HepG2 (cell line): ENCODE measurements around the gene MRPS2. TPM values are rescaled to one million over a fixed set of nuclear protein-coding genes. Genes with fewer than 3 reads are reported as not detected.
"Not testable (repeated sequence)": the region's sequence is repeated elsewhere in the genome, so short reads cannot be mapped to it uniquely, and the experiment has no call there.

Source experiments
- ATAC-seq: fragments of 200-7000 bp; cut with Tn5 transposase; 3 replicates; pipeline ENCODE4 v1.9.1; 2020; ENCODE audit warnings: mild to moderate bottlenecking, moderate library complexity
- BruUV-seq: library from RNA; stranded (reverse); fragments of 400-500 nt; replicated peaks from 2 replicates; lab custom pipeline; 2021; lab: Mats Ljungman, UMichigan
- CTCF ChIA-PET: fragments of 300-600 bp; formaldehyde crosslinking; extraction: SDS; loops from one replicate; lab custom pipeline; 2021; ENCODE audit warnings: low total read pairs, inconsistent platforms, low intra/inter-chr PET ratio; lab: Yijun Ruan, JAX
- POLR2A ChIA-PET: fragments of 350-600 bp; sonication (Branson Sonifier 250); formaldehyde crosslinking; loops from one replicate; lab custom pipeline; 2020; ENCODE audit warnings: antibody characterized with exemption, inconsistent platforms; lab: Yijun Ruan, JAX
- DNase-seq: peaks from one replicate; pipeline ENCODE4 v3.0.0-alpha.2; 2015; ENCODE audit warnings: low spot score
- FAIRE-seq: peaks from 3 replicates; lab custom pipeline; 2011; peaks lifted over from hg19 to GRCh38; lab: Jason Lieb, UNC
- H2AFZ ChIP-seq: one replicate; pipeline ENCODE4 v1.6.1; 2011; ENCODE audit warnings: low read length, inconsistent platforms
- H3K27ac ChIP-seq: fragments of 300-600 bp; 3 replicates; pipeline ENCODE4 v1.8.0; 2011; ENCODE audit warnings: mixed run types, mild to moderate bottlenecking, mixed read lengths, low read length, inconsistent platforms; ENCODE audit not compliant: insufficient read depth; ENCODE audit errors: extremely low read length
- H3K27me3 ChIP-seq, 2 experiments: fragments of 200-600 bp in 1 of 2; 2 replicates in 1 of 2; 3 replicates in 1 of 2; pipeline versions ENCODE4 v1.6.0 to v1.8.0; 2011; ENCODE audit warnings: low read length in 2 of 2, mild to moderate bottlenecking in 2 of 2, moderate library complexity in 2 of 2, inconsistent platforms in 1 of 2; ENCODE audit not compliant: insufficient read depth in 2 of 2, control insufficient read depth in 1 of 2
- H3K36me3 ChIP-seq, 2 experiments: fragments of 200-600 bp in 1 of 2; replicated peaks in 1 of 2; 2 replicates in 1 of 2; 3 replicates in 1 of 2; pipeline versions ENCODE4 v1.5.1 to v1.8.0; 2011; ENCODE audit warnings: low read length in 2 of 2, inconsistent platforms in 1 of 2; ENCODE audit not compliant: insufficient read depth in 2 of 2, control insufficient read depth in 1 of 2
- H3K4me1 ChIP-seq: 2 replicates; pipeline ENCODE4 v1.5.1; 2012; ENCODE audit warnings: low read length, inconsistent platforms; ENCODE audit not compliant: insufficient read depth
- H3K4me2 ChIP-seq: 2 replicates; pipeline ENCODE4 v1.6.0; 2011; ENCODE audit warnings: low read depth, low read length, inconsistent platforms
- H3K4me3 ChIP-seq, 3 experiments: fragments of 200-600 bp in 1 of 3; sonication (generic), shearing (Covaris generic) in 1 of 3; replicated peaks in 1 of 3; 2 replicates each; pipeline ENCODE4 v1.5.1; 2011 to 2016; ENCODE audit warnings: low read length in 3 of 3, inconsistent platforms in 2 of 3, low read depth in 2 of 3, mild to moderate bottlenecking in 2 of 3, control low read depth in 1 of 3, mixed read lengths in 1 of 3; ENCODE audit not compliant: insufficient read depth in 1 of 3
- H3K79me2 ChIP-seq: one replicate; pipeline ENCODE4 v1.6.1; 2011; ENCODE audit warnings: low read length, inconsistent platforms; ENCODE audit not compliant: insufficient read depth
- H3K9ac ChIP-seq: 2 replicates; pipeline ENCODE4 v1.6.0; 2011; ENCODE audit warnings: mild to moderate bottlenecking, low read depth, low read length, inconsistent platforms; ENCODE audit not compliant: insufficient read depth
- H3K9me3 ChIP-seq: 2 replicates; pipeline ENCODE4 v1.5.1; 2012; ENCODE audit warnings: mild to moderate bottlenecking, low read length
- H4K20me1 ChIP-seq: 2 replicates; pipeline ENCODE4 v1.6.0; 2011; ENCODE audit warnings: inconsistent platforms, mild to moderate bottlenecking, low read length, moderate library complexity; ENCODE audit not compliant: insufficient read depth
- HNF4A ChIP-seq: sonication (generic); formaldehyde crosslinking; IDR thresholded peaks from 2 replicates; pipeline ENCODE4 v1.4.0; 2020; ENCODE audit warnings: missing genetic modification reagents
- ISL2 ChIP-seq: sonication (generic); formaldehyde crosslinking; IDR thresholded peaks from 2 replicates; pipeline ENCODE4 v1.5.0; 2020; ENCODE audit warnings: missing genetic modification reagents
- MTA1 ChIP-seq: sonication (generic); formaldehyde crosslinking; IDR thresholded peaks from 2 replicates; pipeline ENCODE4 v1.4.0; 2020; ENCODE audit warnings: missing genetic modification reagents, mild to moderate bottlenecking, borderline replicate concordance
- PTBP1 ChIP-seq: fragments of 200-400 bp; formaldehyde crosslinking; IDR thresholded peaks from 2 replicates; pipeline ENCODE4 v1.6.1; 2018; ENCODE audit warnings: low read length, low read depth; ENCODE audit not compliant: poor library complexity, severe bottlenecking
- TMF1 ChIP-seq: sonication (generic); formaldehyde crosslinking; IDR thresholded peaks from 2 replicates; pipeline ENCODE4 v1.8.1; 2022; ENCODE audit warnings: low read depth, missing genetic modification reagents
- ZBTB38 ChIP-seq: sonication (generic); formaldehyde crosslinking; IDR thresholded peaks from 2 replicates; pipeline ENCODE4 v1.5.1; 2020; ENCODE audit warnings: mild to moderate bottlenecking, missing genetic modification reagents
- ZBTB39 ChIP-seq: sonication (generic); formaldehyde crosslinking; IDR thresholded peaks from 2 replicates; pipeline ENCODE4 v1.5.0; 2020; ENCODE audit warnings: missing genetic modification reagents
- ZNF639 ChIP-seq: conservative IDR thresholded peaks from 2 replicates; pipeline ENCODE4 v1.6.1; 2018; ENCODE audit warnings: missing genetic modification reagents
- WGBS: methylation state at CpG from one replicate; pipeline ENCODE4 v1.1.6; 2017; ENCODE audit warnings: low lambda C conversion rate; 5-methylcytosine and 5-hydroxymethylcytosine counted together
- in situ Hi-C: cut with HindIII; loops from 2 replicates; pipeline ENCODE4 v1.10.0; 2017; ENCODE audit warnings: low pct_unique_long_range_greater_than_20kb; ENCODE audit not compliant: extremely low pct_ligation_motif_present
- intact Hi-C: fragments of 100-400 bp; cut with micrococcal nuclease; formaldehyde crosslinking; loops from one replicate; pipeline ENCODE4 v1.10.0; 2022; ENCODE audit not compliant: unreplicated experiment
- polyA plus RNA-seq, 8 experiments: library from polyadenylated mRNA; depleted of rRNA in 3 of 8; stranded (reverse) in 7 of 8; unstranded in 1 of 8; fragments of >200 nt; fragmentation: Illumina TruSeq in 4 of 8; extraction: Trizol in 4 of 8; gene quantifications; 2 replicates each; pipeline versions ENCODE4 v1.2.1 to v1.2.3, GENCODE V29; 2011 to 2016; ENCODE audit warnings: low read depth in 4 of 8, missing spikeins in 1 of 8, mixed read lengths in 1 of 8; ENCODE audit not compliant: insufficient read depth in 1 of 8
- total RNA-seq, 5 experiments: library from RNA; depleted of rRNA; stranded (reverse); fragments of >200 nt; fragmentation: Illumina TruSeq; extraction: Trizol; gene quantifications; 2 replicates each; pipeline ENCODE4 v1.2.3, GENCODE V29; 2016; ENCODE audit warnings: low read depth in 1 of 5
- TF ChIP-seq, protein P1 (sequence below): sonication (generic); formaldehyde crosslinking; IDR thresholded peaks from 2 replicates; pipeline ENCODE4 v1.8.1; 2023; ENCODE audit warnings: missing genetic modification reagents, mild to moderate bottlenecking, borderline replicate concordance

The MRPS2 gene
- total and polyA plus RNA-seq, 2 of the 13 experiments (the other 11 are each of a cell fraction or from before 2014, with no cell fraction given): 44.4 to 86.7 TPM

DNA sequence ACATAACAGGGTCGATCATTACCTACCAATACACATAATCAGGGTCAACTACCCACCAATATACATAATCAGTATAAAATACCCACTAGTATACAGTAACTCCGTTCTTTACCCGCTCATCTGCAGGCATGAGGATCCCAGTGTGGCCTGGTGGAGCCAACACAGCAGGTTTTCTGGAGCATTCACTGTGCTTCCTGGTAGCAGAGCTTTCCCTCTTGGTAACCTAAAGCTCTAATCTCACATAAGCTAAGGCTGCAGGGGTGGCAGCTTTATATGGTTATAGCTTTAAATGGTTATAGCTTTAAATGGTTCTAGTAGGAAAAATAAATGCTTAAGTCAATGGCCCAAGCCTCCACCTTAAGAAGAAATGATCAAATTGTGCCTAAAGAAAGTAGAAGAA is 32.6 kb downstream of the MRPS2 start (continued):
- TF ChIP-seq ZBTB38 (CRISPR knock-in tag) (no peak), MTA1 (CRISPR knock-in tag) (no peak)

- Histone ChIP-seq H3K4me3 (no peak overlapping the region), H3K9ac (no peak overlapping the region), H3K4me2 (no peak overlapping the region), H4K20me1 (no peaks in the 10 kb centered on the region), H3K4me1 (no peaks in the 10 kb centered on the region), H3K36me3 (no peaks in the 10 kb centered on the region), H2AFZ (no peak overlapping the region), H3K79me2 (no peaks in the 10 kb centered on the region), H3K27ac (no peak overlapping the region), H3K9me3 (no peaks in the 10 kb centered on the region), H3K27me3 (peaks cover 0 to 31% of the 10 kb centered on the region in 2 experiments; a peak in 2 of 5 replicates)
- no peak for TF ChIP-seq ISL2
- no peak for TF ChIP-seq ZBTB39 (CRISPR knock-in tag)
- no peak for TF ChIP-seq PTBP1
- no peak for TF ChIP-seq TMF1
- no peak for TF ChIP-seq ZNF639
- TF ChIP-seq, protein P1, sequence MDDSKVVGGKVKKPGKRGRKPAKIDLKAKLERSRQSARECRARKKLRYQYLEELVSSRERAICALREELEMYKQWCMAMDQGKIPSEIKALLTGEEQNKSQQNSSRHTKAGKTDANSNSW (CRISPR knock-in tag): no peak
- TF ChIP-seq HNF4A (CRISPR knock-in tag): no peak
- no TSS peak for BruUV-seq
- ATAC-seq (no peak), FAIRE-seq (no peak), DNase-seq (no peak)
- intact Hi-C loops (no loop called here), in situ Hi-C loops (no loop called here)
- ChIA-PET POLR2A (no interaction called here), CTCF (no interaction called here)
- WGBS: 52% methylated on average over 9 of the region's 12 CpGs
Observed at GRCh38 chr9:135533674-135534073, 33.2 kb downstream of the MRPS2 start.

GRCh38 chr9:135534192-135534711 is 33.8 kb downstream of the MRPS2 start:
- H3K9ac ChIP-seq, BruUV-seq, CTCF ChIA-PET, H4K20me1 ChIP-seq, intact Hi-C loops, H3K36me3 ChIP-seq, H2AFZ ChIP-seq, H3K4me2 ChIP-seq, FAIRE-seq, DNase-seq, H3K9me3 ChIP-seq, H3K4me3 ChIP-seq, POLR2A ChIA-PET, ATAC-seq, in situ Hi-C loops, H3K27ac ChIP-seq, H3K4me1 ChIP-seq, H3K79me2 ChIP-seq: not testable (repeated sequence)
- peaks cover 0 to 36% of the 10 kb centered on the region in 2 experiments; a peak in 2 of 5 replicates for H3K27me3 ChIP-seq
- WGBS: 29% methylated on average over 9 of the region's 10 CpGs
